Peyer's patch (tissue), 4 donors: ENCODE data around the gene SLC2A14. TPM values are rescaled to one million over a fixed set of nuclear protein-coding genes. Genes with fewer than 3 reads are reported as not detected.
"Not testable (repeated sequence)": the region's sequence is repeated elsewhere in the genome, so short reads cannot be mapped to it uniquely, and the experiment has no call there.

Source experiments
- DNase-seq, 3 donors: peaks; one replicate each; pipeline ENCODE4 v3.0.0-alpha.2; 2017 to 2019
- H3K27ac ChIP-seq, 4 donors: fragments of 200-600 bp; sonication (generic); one replicate each; pipeline ENCODE4 v1.5.1; 2016 to 2019
- H3K27me3 ChIP-seq, 2 donors: fragments of 200-600 bp; sonication (generic); one replicate each; pipeline ENCODE4 v1.5.1; 2019
- H3K36me3 ChIP-seq, 3 donors: fragments of 200-600 bp; sonication (generic); one replicate each; pipeline ENCODE4 v1.5.1; 2016 to 2019
- H3K4me1 ChIP-seq, 4 donors: fragments of 200-600 bp; sonication (generic); one replicate each; pipeline ENCODE4 v1.5.1; 2016 to 2019
- H3K4me3 ChIP-seq, 4 donors: fragments of 200-600 bp; sonication (generic); 1 replicate in 3 of 4; 2 replicates in 1 of 4; pipeline ENCODE4 v1.5.1; 2016 to 2019; ENCODE audit warnings: mild to moderate bottlenecking in 1 of 4
- H3K9me3 ChIP-seq, 4 donors: fragments of 200-600 bp; sonication (generic); one replicate each; pipeline ENCODE4 v1.5.1; 2016 to 2019; ENCODE audit warnings: mild to moderate bottlenecking in 1 of 4
- CTCF ChIP-seq, 6 experiments: fragments of 450-650 bp in 4 of 6; fragments of 200-600 bp in 2 of 6; sonication (generic) in 1 of 6; IDR thresholded peaks; one replicate each; pipeline ENCODE4 v1.5.1; 2017 to 2019; ENCODE audit warnings: antibody characterized with exemption in 6 of 6, mild to moderate bottlenecking in 3 of 6, moderate library complexity in 1 of 6
- POLR2A ChIP-seq, 2 donors: fragments of 450-650 bp; IDR thresholded peaks; one replicate each; pipeline ENCODE4 v1.5.1; 2017; ENCODE audit warnings: antibody characterized with exemption in 2 of 2, mild to moderate bottlenecking in 2 of 2, moderate library complexity in 2 of 2
- total RNA-seq, 4 donors: library from RNA; depleted of rRNA; stranded (reverse); fragments of >200 nt; gene quantifications; one replicate each; pipeline ENCODE4 v1.1.0, GENCODE V29; 2016

The SLC2A14 gene
- total RNA-seq, 4 donors from 2014 or later: 0.57 to 1.1 TPM; not detected in 2

GRCh38 chr12:7832059-7832696 is 40.5 kb downstream of the SLC2A14 start:
- H3K36me3 ChIP-seq: no peaks in the 10 kb centered on the region
- no peak for TF ChIP-seq POLR2A (IDR thresholded peaks at IDR 0.05)
- TF ChIP-seq CTCF (IDR thresholded peaks at IDR 0.05): peak; percentile 10 to 51 (median 40)
- peak in 1 of 3 donors; percentile 21 for DNase-seq

DNA sequence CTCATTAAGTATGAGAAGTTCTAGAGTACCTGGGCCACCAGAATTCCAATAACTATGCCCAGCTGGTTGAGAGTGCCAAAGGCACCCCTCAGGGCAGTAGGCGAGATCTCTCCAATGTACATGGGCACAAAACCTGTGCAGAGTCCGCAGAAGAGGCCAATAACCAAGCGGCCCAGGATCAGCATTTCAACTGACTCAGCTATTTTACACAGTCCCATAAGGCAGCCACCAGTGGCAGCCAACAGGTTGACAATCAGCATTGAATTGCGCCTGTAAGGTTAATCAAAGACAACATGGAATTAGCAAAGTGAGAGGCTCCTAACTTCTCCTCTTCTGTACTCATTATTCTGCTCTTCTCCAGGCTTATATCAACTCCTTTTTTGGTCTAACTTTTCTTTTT is 43.0 kb downstream of the SLC2A14 start:
- not testable (repeated sequence) for H3K4me3 ChIP-seq, H3K27ac ChIP-seq, H3K4me1 ChIP-seq, H3K27me3 ChIP-seq, H3K9me3 ChIP-seq, DNase-seq, H3K36me3 ChIP-seq

More at GRCh38 chr12:7832059-7832696, 40.5 kb downstream of the SLC2A14 start:
- Histone ChIP-seq H3K27ac (no peak overlapping the region), H3K4me1 (no peaks in the 10 kb centered on the region), H3K9me3 (no peaks in the 10 kb centered on the region), H3K27me3 (no peaks in the 10 kb centered on the region), H3K4me3 (no peak overlapping the region)

DNA sequence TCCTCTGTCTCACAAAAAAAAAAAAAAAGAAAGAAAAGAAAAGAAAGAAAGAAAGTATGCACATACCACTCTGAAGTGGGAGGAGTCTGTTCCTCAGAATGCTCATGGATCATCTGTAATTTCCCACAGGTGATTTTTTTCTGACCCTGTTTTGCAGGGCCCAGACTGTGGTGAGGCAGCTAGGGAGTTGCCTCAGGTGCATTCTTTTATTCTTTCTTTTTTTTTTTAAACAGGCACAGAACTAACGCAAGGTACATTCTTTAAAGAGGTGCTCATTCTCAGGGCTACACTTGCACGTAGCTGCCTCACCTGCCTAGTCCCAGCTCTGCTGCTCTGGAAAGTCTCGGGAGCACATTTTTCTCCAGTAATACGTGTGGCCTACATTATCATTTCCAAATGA is 47.0 kb downstream of the SLC2A14 start:
- H3K9me3 ChIP-seq, DNase-seq, H3K27me3 ChIP-seq, H3K4me1 ChIP-seq, H3K36me3 ChIP-seq, H3K27ac ChIP-seq, H3K4me3 ChIP-seq: not testable (repeated sequence)

DNA sequence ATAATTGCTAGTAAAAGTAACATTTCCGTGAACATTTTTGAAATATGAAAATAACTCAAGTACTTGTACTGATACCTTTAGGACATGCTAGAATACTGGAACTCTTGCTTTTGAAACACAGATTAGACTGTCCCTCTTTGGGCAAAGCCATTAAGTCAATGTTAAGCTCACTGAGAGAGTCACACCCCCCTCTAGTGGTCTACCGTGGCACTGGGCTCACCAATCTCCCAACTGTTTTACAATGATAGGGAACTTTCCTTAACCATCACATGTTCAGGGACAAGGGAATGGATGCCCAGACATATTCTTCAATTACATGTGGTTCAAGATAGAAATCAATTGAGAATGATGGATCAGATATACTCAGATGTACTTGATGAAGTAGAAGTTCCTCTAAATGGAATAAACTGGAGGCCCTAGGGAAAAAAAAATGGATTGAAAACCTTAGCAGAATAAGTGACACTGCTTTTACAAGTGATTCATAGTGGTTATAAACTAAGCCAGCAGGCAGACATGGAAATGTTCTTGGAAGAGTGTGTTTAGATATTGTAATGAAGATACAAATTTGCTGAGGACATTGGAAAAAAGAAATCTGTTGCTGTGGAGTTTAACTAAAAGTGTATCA is 65.7 kb downstream of the SLC2A14 start:
- peak; percentile 31 to 88 (median 63) for DNase-seq
- Histone ChIP-seq H3K27ac (no peak overlapping the region), H3K4me1 (no peaks in the 10 kb centered on the region), H3K4me3 (no peak overlapping the region), H3K36me3 (no peaks in the 10 kb centered on the region), H3K27me3 (no peaks in the 10 kb centered on the region), H3K9me3 (no peaks in the 10 kb centered on the region)
- no peak for TF ChIP-seq POLR2A (IDR thresholded peaks at IDR 0.05)
- TF ChIP-seq CTCF (IDR thresholded peaks at IDR 0.05): peak in 5 of 6 experiments; percentile 46 to 92 (median 89)

GRCh38 chr12:7806319-7806718 is 66.4 kb downstream of the SLC2A14 start:
- H3K27me3 ChIP-seq, H3K9me3 ChIP-seq, H3K4me3 ChIP-seq, H3K27ac ChIP-seq, DNase-seq, H3K36me3 ChIP-seq, H3K4me1 ChIP-seq: not testable (repeated sequence)

GRCh38 chr12:7801460-7801859 is 71.3 kb downstream of the SLC2A14 start:
- Histone ChIP-seq H3K4me1 (no peaks in the 10 kb centered on the region), H3K27me3 (no peaks in the 10 kb centered on the region), H3K36me3 (no peaks in the 10 kb centered on the region), H3K27ac (no peak overlapping the region), H3K4me3 (no peak overlapping the region), H3K9me3 (no peaks in the 10 kb centered on the region)
- no peak for DNase-seq
- TF ChIP-seq CTCF (IDR thresholded peaks at IDR 0.05) (no peak), POLR2A (IDR thresholded peaks at IDR 0.05) (no peak)

DNA sequence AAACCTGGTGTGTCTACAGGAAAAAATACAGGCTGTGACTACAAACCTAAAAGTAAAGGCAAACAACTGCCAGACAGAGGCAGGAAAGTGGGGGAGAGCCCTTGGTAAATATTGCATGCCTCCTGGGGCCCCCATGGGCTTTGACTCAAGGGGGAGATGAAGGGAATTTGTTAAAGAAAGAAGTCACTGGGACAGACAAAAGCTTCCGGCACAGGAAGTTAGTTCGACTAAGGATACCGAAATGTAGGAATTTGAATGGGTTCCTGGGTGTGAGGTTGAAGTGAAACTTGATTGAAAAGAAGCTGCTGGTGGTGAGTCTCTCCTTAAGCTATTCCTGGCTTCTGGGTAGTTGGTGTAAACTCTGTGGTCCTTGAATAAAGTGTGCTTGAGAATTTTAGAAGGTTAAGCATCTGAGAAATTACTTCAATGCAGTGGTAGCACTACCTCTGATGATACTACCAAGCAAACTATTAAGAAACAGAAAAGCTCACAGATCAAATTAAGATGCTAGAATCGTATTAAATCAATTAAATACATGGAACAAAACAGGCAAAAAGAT is 73.9 kb downstream of the SLC2A14 start:
- not testable (repeated sequence) for H3K27me3 ChIP-seq, H3K4me1 ChIP-seq, H3K27ac ChIP-seq, DNase-seq, H3K36me3 ChIP-seq, H3K9me3 ChIP-seq, H3K4me3 ChIP-seq
